Ishikawa (cell line): ENCODE results near the gene INTS14.

Experiments used
- CEBPB ChIP-seq: IDR thresholded peaks from 2 replicates; pipeline ENCODE4 v1.6.1; 2012
- CREB1 ChIP-seq: IDR thresholded peaks from 2 replicates; pipeline ENCODE4 v1.6.1; 2012; ENCODE audit warnings: low read depth
- EGR1 ChIP-seq: IDR thresholded peaks from 2 replicates; pipeline ENCODE4 v1.6.1; 2012
- MAX ChIP-seq: IDR thresholded peaks from 2 replicates; pipeline ENCODE4 v1.6.1; 2012
- NFIC ChIP-seq: IDR thresholded peaks from 2 replicates; pipeline ENCODE4 v1.6.1; 2012
- REST ChIP-seq: IDR thresholded peaks from 2 replicates; pipeline ENCODE4 v1.6.1; 2012; ENCODE audit warnings: low read depth, mild to moderate bottlenecking
- TAF1 ChIP-seq: IDR thresholded peaks from 2 replicates; pipeline ENCODE4 v1.6.1; 2012; ENCODE audit warnings: low read depth, mild to moderate bottlenecking
- TCF12 ChIP-seq: IDR thresholded peaks from 2 replicates; pipeline ENCODE4 v1.6.1; 2012; ENCODE audit warnings: low read depth
- YY1 ChIP-seq: IDR thresholded peaks from 2 replicates; pipeline ENCODE4 v1.6.1; 2012; ENCODE audit warnings: low read depth
- ZBTB7A ChIP-seq: IDR thresholded peaks from 2 replicates; pipeline ENCODE4 v1.6.1; 2012; ENCODE audit warnings: low read depth

GRCh38 chr15:65583701-65584100 is 27.2 kb downstream of the INTS14 start:
- TF ChIP-seq ZBTB7A = no peak
- TF ChIP-seq TAF1 = no peak
- TF ChIP-seq YY1 = no peak
- TF ChIP-seq EGR1 = no peak
- TF ChIP-seq NFIC = no peak
- no peak for TF ChIP-seq REST
- no peak for TF ChIP-seq MAX
- TF ChIP-seq CREB1 = no peak
- no peak for TF ChIP-seq TCF12
- TF ChIP-seq CEBPB = no peak
